GOT3 (cell line): Measurements from ENCODE around the gene TTC31.

ENCODE experiments used
- DNase-seq: peaks from one replicate; lab custom pipeline; 2025; ENCODE audit warnings: mixed read lengths; lab: John Stamatoyannopoulos, UW

The TTC31 gene

GRCh38 chr2:74488643-74489481, 6.0 kb downstream of the TTC31 start:
- DNase-seq, result no peak

GRCh38 chr2:74489906-74490305, 7.0 kb downstream of the TTC31 start:
- no peak for DNase-seq

GRCh38 chr2:74491648-74492544, 9.0 kb downstream of the TTC31 start:
- no peak for DNase-seq

- no peak for DNase-seq
Observed at GRCh38 chr2:74493546-74493945, 10.7 kb downstream of the TTC31 start.

- no peak for DNase-seq
Observed at GRCh38 chr2:74495440-74495839, 12.6 kb downstream of the TTC31 start.

- DNase-seq, result no peak
Observed at GRCh38 chr2:74496997-74497776, 14.3 kb downstream of the TTC31 start.

GRCh38 chr2:74497777-74498499, 15.1 kb downstream of the TTC31 start:
- no peak for DNase-seq

- no peak for DNase-seq
Observed at GRCh38 chr2:74498500-74499266, 15.8 kb downstream of the TTC31 start.

GRCh38 chr2:74499267-74499939, 16.5 kb downstream of the TTC31 start, which contains the start of gene LBX2:
Gene LBX2, minus strand, starts transcription at chr2:74499603. Its CDS starts 66 bp downstream, at chr2:74499537.
- DNase-seq, result no peak

GRCh38 chr2:74499940-74500577, 17.2 kb downstream of the TTC31 start:
- DNase-seq, result no peak

GRCh38 chr2:74500578-74500946, 17.7 kb downstream of the TTC31 start:
- DNase-seq, result no peak

- no peak for DNase-seq
Observed at GRCh38 chr2:74501335-74502071, 18.6 kb downstream of the TTC31 start.

GRCh38 chr2:74502147-74502719, 19.4 kb downstream of the TTC31 start:
- DNase-seq, result no peak

- DNase-seq, result peak; percentile 49
Observed at GRCh38 chr2:74502720-74503505, 20.0 kb downstream of the TTC31 start.

GRCh38 chr2:74503506-74504475, 20.9 kb downstream of the TTC31 start:
- DNase-seq, result no peak

GRCh38 chr2:74504591-74504990, 21.7 kb downstream of the TTC31 start:
- DNase-seq, result no peak
